GM13976 (cell line): ENCODE measurements around the gene PHF21A.
A peak's percentile ranks its signal among the peaks of the same experiment; 100 is the strongest.

Experiments used
- DNase-seq: peaks from one replicate; pipeline ENCODE4 v3.0.0; 2012; ENCODE audit warnings: low spot score
- CTCF ChIP-seq: IDR thresholded peaks from 2 replicates; pipeline ENCODE4 v1.5.1; 2012; ENCODE audit warnings: borderline replicate concordance, mild to moderate bottlenecking; ENCODE audit not compliant: insufficient read depth; ENCODE audit errors: extremely low read depth, missing control alignments, control extremely low read depth
- in situ Hi-C: fragments of 300-500 bp; cut with MboI; formaldehyde crosslinking; loops from one replicate; pipeline ENCODE4 v1.12.0; 2022; ENCODE audit warnings: low sequenced_read_pairs, mixed read lengths, inconsistent platforms; ENCODE audit not compliant: unreplicated experiment

The PHF21A gene

DNA sequence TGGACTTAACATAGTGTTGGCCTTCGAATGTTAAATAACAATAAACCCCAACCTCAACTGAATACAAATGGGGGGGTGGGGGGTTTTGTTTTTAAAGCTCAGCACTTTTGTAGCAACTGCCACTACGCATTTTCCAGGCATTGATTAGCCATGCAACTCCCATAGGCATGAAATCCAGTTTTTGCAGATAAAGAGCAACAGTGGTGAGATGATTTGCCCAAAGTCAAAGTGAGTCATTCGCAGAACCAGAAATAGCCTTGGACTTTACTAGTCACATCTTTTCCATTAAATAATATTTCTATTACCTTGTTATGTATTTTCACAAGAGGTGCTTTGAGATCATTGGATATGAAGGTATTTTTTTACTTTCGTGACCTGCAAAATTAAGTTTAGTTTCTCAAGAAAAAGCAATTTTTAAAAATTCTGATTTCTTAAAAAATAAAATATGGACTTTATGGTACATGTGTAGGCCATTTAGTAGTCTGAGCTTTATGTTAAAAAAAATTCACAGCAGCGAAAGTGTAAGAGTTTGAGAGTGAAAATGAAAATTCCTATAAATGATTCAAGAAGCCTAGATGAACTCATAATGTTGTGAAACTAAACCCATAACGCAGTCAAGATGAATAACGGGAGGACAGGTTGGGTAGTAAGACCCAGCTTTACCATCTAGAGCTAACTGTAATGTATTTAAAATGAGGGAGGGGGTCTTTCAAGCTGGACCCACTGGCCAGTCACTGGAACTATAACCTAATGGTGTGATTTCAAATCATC lies 1.9 kb upstream of the PHF21A start:
- DNase-seq: no peak
- in situ Hi-C loops: no loop called here
- TF ChIP-seq CTCF: no peak

DNA sequence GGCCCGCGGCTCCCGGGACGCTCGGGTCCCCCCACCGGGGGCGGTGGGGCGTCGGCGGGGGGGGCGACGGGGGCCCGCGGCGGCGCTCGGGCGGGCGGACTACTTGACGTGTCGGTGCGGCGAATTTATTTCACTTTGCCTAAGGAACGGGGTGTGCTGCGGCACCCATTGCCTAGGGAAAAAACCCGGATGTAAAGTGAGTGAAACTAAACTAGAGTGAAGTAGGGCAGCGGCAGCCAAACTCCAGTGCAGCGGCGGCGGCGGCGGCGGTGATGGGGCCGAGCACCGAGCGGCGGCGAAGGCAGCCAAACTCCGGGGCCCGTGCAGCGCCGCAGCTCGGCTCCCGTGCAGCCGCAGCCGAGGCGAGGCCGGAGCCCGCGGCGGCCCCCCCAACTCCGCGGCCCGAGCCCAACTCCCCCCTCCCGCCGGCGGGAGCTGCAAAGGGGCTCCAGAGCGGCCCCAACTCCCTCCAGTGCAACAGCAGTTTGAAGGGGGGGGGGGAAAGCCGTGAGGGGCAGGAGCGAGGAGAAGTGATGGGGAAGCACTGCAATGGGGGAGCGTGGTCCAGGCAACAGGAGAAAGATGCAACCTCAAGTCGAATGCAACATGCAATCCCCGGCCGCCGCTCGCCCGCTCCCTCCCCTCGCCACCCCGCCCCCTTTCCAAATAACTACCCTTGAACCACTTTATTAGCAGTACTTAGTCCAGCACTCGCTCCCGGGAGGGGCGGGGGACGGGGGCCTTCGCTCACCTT lies 647 bp upstream of the PHF21A start:
- in situ Hi-C loops: no loop called here
- no peak for TF ChIP-seq CTCF
- DNase-seq: peak; percentile 56

DNA sequence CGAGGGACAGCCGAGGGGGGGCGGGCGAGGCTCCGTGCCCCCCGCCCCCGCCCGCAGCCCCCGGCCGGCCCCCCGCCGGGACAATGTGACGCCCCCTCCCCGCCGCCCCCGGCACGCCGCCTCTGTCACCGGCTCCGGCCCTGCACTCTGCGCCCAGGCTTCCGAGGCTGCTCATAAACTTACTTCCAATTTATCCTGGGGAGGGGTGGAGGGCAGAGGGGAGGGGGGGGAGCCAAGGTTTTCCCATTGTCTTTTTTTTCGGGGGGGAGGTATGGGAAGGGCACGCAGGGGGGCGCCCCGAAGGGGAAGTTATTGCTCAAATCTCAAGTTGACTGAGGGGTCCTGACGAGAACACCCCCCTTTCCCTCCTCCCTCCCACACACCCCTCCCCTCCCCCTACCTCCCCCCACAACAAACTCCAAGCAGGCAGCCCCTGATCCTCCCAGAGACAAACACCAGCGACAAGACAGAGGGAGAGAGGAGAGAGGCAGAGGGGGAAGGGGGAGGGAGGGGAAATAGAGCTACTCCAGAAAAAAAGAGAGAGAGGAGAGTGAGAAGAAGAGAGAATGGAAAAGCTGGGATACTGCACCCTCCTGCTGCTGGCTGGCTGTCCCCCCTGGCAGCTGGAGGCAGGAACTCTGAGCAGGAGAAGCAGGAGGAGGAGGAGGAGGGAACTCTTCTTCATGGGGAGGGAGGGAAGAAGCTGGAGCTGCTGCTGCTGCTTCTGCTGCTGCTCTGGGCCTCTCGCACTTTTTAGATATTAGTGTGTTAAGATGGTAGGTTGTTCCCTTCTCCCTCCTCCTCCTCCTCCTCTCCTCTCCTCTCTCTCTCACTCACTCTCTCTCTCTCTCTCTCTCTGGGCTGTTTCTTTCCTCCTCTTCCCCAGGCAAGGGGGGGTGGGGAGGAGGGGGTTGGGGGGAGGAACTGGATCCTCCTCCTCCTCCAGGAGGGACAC lies 631 bp downstream of the PHF21A start:
- in situ Hi-C loops: no loop called here
- TF ChIP-seq CTCF: no peak
- no peak for DNase-seq

GRCh38 chr11:46119352-46120216 lies 1.7 kb downstream of the PHF21A start:
- in situ Hi-C loops: no loop called here
- TF ChIP-seq CTCF: no peak
- DNase-seq: peak; percentile 73

- DNase-seq: no peak
- in situ Hi-C loops: no loop called here
- no peak for TF ChIP-seq CTCF
Observed at GRCh38 chr11:46118702-46119351, 2.4 kb downstream of the PHF21A start.
